GM18868 (cell line): ENCODE measurements around the gene LIN28B.
"Not testable (repeated sequence)": the region's sequence is repeated elsewhere in the genome, so short reads cannot be mapped to it uniquely, and the experiment has no call there.

ENCODE experiments used
- ATAC-seq: cut with Tn5 transposase; IDR thresholded peaks from one replicate; pipeline ENCODE4 v1.9.1; 2021; ENCODE audit warnings: mild to moderate bottlenecking, moderate library complexity; ENCODE audit not compliant: unreplicated experiment

The LIN28B gene

GRCh38 chr6:104956731-104957294 is at the start of gene LIN28B:
Gene LIN28B, plus strand, starts transcription at chr6:104957107. Its CDS starts 144 bp downstream, at chr6:104957251.
- no peak for ATAC-seq

DNA sequence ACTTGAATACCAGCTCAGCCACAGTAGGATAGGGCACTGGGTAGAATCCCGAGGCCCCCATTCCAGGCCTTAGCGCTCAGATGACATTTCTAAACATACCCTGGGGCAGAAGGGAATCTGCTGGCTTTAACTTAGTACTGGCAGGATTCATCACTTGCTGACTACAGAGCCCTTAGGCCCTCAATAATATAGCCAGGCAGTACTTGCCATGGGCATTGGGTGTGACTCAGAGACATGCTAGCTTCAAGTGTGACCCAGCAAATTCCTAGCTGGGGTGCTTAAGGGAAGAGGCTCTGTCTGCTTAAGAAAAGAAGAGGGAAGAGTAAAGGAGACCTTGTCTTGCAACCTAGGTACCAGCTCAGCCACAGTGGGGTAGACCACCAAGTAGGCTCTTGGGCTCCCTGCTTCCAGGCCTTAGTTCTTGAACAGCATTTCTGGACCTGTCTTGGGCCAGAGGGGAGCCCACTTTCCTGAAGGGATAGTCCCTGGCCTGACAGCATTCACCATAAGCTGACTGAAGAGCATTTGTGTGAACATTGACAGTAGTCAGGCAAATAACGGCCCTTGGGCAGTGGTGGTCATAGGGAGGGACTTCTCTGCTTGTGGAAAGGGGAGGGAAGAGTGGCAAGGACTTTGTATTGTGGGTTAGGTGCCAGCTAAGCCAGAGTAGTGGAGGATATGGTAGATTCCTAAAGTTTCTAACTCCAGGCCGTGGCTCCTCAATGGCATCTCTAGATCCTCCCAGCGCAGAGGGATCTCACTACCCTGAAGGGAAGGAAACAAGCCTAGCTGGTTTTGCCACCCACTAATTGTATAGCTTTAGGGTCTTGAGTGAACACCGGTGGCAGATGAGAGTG is 48.6 kb upstream of the LIN28B start:
- ATAC-seq, result no peak

- no peak for ATAC-seq
Measured at GRCh38 chr6:104908888-104909525, 47.9 kb upstream of the LIN28B start.

- ATAC-seq, result no peak
Measured at GRCh38 chr6:104921896-104922295, 35.0 kb upstream of the LIN28B start.

DNA sequence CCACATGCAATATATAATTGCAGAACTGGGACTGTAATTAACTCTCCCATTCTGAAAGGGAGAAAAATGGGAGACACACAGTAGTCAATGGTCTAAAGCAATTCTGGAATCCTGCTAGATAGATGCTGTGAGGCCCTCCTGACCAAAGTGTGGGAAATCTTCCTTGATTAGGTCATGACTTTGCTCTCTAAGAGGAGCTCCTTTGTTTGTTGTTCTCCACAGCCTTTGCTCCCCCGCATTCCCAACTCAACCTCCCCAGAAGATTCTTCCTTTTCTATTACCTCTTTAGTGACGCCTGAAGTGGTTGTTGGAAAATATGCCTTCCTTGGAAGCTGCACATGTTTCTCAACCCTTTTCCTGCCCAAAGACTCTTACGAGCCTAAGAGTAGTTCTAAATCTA is 28.8 kb upstream of the LIN28B start:
- no peak for ATAC-seq

DNA sequence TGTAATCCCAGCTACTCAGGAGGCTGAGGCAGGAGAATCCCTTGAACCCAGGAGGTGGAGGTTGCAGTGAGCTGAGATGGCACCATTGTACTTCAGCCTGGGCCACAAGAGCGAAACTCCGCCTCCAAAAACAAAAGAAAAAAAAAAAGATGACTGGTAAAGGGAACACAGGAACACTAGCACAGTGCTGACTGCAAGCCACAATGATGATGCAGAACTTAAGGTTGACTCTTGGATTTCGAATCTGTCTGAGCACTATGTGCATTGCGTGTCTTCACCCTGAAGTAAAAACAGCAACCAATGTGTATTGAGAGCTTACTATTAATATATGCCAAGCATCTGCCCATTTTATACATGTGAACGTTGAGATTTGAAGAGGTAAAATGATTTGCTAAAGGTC is 27.6 kb upstream of the LIN28B start:
- no peak for ATAC-seq

DNA sequence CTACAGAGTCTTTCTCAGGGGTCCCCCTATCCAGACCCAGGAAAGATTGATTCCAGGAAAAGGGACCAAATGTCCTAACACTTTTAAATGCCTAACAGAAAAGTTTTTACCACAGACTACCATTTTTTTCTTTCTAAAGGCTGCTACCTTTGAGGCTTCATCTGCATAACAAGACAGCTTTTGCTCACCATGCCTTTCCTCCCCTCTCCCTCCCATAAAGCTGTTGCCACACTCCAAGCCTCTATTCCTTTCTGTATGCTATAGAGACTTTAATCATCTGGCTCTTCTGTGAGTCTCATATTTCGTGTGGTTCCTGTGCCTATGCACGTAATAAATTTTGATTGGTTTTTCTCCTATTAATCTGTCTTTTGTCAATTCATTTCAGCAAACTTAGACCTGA is 26.0 kb upstream of the LIN28B start:
- no peak for ATAC-seq

DNA sequence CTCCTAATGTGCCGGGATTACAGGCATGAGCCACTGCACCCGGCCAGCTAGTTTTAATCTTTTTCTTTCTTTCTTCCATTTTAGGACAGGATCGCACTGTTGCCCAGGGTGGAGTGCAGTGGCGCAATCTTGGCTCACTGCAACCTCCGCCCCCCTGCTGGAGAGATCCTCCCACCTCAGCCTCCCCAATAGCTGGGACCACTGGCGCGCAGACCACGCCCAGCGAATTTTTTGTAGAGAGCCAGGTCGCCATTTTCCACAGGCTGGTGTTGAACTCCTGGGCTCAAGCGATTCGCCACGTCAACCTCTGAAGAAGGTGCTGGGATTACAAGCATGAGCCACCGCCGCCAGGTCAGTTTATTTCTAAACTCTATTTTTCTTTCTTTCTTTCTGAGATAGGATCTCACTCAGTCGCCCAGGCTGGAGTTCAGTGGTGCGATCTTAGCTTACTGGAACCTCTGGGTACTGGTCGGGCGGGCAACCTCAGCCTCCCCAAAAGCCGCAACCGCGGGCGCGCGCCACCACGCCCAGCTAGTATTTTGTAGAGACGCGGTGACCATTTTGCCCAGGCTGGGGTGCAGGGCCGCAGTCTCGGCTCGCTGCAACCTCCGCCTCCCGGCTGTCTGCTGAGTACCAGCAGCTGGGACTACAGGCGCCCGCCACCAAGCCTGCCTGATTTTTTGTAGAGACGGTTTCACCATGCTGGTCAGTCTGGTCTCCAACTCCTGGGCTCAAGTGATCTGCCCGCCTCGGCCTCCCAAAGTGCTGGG is 20.0 kb upstream of the LIN28B start:
- no peak for ATAC-seq

- ATAC-seq, result no peak
Measured at GRCh38 chr6:104940238-104940892, 16.5 kb upstream of the LIN28B start.

GRCh38 chr6:104940893-104941728 is 15.8 kb upstream of the LIN28B start:
- ATAC-seq, result peak; percentile 89

GRCh38 chr6:104941729-104942091 is 15.2 kb upstream of the LIN28B start:
- ATAC-seq, result no peak

- ATAC-seq, result no peak
Measured at GRCh38 chr6:104943781-104944180, 13.1 kb upstream of the LIN28B start.

DNA sequence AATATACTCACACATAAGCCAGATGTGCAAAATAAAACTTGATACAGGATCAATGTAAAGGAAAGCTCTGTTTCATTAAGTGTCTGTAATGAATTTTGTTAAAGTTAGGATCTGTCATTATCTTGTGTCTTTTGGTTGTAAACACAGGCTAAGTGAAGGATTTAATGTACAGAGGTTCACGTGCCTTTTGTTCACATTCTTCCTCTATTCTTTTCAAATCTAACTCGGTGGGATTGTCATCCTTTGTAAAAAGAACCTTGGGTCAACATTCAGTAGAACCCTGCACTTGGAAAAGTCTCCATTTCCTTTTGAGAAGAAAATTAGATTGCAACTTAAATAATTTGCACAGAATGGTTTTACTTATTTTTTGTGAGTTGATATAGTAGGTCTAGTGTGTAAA is 7.7 kb upstream of the LIN28B start:
- no peak for ATAC-seq

GRCh38 chr6:104951677-104952076 is 5.2 kb upstream of the LIN28B start:
- no peak for ATAC-seq

GRCh38 chr6:104952911-104953399 is 4.0 kb upstream of the LIN28B start:
- no peak for ATAC-seq

DNA sequence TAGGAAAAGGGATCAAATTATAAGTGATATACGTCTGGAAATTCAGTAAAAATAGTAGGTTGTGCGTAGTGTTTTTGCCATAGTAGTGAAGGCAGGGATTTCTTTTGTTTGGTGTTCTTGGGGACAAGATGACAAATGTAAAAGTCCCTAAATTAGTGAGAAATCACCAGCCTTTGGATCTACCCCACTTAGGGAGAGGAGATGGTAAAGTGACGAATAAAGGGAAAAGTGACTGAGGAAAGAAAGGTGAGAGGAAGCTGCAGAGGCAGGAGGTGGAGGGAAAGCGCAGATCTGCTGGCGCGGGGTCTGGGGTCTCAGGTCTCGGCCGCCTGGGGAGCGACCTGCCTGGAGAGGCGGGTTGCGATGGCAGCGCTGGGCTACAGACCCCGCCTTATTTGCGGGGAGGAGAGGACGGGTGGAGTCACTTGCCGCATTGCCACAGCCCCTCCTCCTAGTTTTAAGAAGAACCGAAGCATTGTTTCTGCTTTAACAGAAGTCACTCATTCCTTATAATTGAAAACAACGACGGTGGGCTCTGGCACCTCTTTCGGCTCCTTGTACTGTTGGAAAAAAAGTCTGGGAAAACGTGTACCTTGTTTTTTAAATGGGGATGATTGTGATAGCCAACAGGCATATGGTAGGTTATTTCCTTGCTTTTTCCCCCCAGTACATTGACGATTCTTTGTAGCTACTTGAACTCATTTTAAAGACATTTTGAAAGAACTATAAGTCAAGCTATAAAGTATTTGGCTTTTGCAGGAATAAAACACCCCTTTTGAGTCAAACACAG is 3.3 kb upstream of the LIN28B start:
- not testable (repeated sequence) for ATAC-seq

DNA sequence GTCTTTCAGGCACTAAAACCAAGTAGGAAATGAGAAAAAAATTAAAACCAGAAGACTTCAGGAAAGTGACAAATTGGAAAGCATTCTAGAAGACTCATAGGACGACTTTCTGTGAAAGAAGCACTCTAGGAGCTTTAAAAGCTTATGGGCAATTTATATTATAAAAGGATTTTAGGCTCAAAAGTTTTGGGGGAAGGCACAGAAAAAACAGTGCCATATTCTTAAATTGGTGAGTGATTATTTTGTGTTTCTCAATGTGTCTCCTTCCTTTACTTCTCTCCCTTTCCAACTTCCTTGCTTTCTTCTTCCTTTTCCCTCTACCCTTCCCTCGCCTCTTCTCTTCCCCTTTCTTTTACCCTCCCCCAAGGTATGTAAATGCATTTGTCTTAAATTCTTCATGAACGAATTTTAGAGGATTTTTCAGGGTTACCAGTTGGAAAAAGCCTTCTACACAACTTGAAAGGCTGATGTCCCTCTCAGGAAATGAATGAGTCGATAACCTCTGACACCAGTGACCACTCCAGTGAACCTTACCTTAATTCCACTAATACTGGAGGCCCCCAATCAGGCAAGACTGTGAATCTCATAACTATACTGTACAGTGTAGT is 2.6 kb upstream of the LIN28B start:
- no peak for ATAC-seq

DNA sequence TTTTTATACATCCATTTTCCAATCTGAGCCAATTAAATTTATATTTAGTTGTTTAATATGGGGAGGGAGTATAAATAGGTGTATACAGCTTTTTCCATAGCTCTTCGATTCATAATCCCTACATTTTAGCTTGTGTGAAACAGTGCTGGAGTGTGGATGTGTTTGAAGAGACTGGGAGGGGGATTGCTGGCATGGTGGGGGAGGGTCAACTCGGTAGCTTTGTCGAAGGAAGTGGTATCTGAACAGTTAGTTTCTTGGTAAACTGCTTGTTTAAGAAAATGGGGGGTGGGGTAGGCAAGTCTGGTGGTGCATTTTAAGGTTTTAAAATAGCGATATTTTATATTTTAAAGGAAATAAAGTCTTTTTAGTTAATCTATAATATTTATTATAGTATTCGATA is 1.4 kb upstream of the LIN28B start:
- ATAC-seq, result no peak
